HG03521 (cell line): ENCODE results near the gene UBE2QL1.

Experiments used
- ATAC-seq: cut with Tn5 transposase; IDR thresholded peaks from one replicate; pipeline ENCODE4 v1.9.1; 2021; ENCODE audit warnings: mild to moderate bottlenecking, moderate library complexity; ENCODE audit not compliant: unreplicated experiment

UBE2QL1 gene

DNA sequence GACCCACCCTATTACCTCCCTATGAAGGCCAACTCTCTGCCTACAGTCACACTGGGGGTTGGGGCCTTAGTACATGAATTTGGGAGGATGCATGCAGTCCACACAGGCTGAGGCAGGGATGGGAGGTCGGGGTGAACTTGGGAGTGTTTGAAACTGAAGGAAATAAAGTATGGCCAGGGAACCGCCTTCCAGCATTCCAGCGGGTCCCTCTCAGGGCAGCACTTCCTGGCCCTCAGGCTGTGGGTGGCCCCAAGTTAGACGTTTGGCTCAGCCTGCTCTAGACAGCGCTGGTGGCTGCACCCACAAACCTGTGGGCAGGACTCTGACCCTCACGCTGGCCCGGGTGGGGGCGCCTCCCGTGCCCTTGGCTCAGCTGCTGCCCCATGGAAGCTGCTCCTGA, 74.3 kb downstream of the UBE2QL1 start:
- no peak for ATAC-seq

DNA sequence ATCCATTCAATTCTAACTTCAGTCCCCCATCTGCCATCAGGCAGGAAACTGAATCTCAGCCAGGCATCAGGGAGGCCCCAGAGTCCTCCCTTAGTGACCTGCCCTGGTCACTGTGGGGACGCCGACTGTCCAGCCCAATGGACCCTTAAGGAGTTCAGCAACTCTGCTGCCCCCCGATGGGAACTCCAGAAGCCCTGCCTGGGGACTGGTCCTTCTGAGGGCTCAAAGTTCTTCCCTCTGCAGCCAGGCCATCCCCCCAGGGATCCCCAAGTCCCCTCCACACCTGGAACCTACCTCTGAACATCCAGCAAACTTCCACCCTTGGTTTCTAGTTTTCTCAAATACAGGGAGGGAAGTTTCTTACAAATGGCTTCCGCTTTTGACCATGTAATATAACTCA, 76.8 kb downstream of the UBE2QL1 start:
- no peak for ATAC-seq

DNA sequence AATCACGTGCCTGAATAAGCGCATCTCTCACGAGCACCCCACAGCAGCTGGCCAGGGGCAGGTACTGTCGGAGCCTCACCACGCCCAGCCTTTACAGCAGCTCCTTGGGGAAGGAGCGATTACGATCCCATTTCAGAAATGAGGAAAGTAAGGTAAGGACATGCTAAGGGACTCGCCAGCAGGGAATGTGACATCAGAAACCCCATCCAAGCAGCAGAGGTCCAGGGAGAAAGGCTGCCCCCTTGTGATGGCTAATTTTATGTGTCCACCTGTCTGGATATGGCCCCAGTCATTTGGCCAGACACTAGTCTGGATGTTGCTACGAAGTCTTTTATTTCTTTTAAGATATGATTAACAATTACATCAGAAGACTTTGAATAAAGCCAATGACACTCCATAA, 77.3 kb downstream of the UBE2QL1 start:
- no peak for ATAC-seq

GRCh38 chr5:6527749-6528455, 79.2 kb downstream of the UBE2QL1 start:
- no peak for ATAC-seq

DNA sequence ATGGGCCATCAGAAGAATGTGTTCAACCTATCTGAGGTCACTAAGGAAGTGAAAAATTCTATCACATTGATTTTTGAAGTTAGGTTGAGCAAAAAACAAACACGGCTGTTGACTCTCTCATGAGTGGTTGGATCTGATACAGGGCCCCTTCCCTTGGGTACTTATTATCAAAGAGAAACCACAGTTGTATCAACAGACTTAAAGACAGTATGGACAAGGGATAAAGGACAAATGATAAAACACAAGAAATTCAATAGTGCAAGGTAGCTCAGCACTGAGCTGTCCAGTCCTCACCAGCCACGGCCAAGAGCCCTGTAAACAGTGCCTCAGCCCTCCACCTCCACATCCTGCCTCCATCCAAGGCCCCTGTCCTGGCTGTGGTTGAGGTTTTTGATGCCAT, 86.9 kb downstream of the UBE2QL1 start:
- ATAC-seq = no peak

DNA sequence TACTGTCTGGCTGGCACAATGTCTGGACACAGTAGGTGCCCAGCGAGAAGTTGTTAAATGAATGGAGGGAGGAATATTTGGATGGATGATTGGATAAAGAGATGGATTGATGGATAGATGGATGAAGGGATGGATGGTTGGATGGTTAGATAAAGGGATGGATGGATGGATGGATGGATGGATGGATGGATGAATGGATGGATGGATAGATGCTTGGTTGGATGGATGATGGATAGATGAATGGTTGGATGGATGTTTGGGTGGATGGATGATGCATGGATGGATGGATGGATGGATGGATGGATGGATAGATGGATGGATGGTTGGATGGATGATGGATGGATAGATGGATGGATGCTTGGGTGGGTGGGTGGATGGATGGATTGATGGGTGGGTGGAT, 90.4 kb downstream of the UBE2QL1 start:
- ATAC-seq = no peak

GRCh38 chr5:6540111-6540827, 91.6 kb downstream of the UBE2QL1 start:
- ATAC-seq = no peak

DNA sequence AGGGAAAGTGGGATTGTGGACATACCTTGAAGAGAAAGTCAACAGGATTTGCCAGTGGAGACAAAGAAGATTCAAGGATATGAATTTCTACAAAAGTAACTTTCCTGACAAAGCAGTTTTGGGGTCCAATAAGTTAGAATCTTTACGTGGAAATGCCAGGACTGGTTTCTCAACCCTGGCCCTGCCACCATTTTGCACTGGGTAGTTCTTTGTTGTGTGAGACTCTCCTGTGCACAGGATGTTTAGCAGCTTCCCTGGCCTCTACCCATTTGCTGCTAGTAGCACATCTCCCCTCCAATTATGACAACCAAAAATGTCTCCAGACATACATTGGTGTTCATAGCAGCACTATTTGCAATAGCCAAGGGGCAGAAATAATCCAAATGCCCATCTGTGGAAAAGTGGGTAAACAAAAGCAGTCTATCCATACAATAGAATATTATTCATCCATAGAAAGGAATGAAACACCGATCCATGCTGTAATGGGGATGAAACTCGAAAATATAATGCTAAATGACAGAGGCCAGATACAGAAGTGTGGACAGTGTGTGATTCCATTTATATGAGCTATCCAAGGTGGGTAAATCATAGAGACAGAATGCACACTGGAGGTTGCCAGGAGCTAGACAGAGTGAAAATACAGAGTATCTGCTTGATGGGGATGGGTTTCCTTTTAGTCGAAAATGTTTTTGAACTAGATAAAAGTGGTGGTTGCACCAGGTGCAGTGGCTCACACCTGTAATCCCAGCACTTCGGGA, 92.8 kb downstream of the UBE2QL1 start:
- no peak for ATAC-seq

DNA sequence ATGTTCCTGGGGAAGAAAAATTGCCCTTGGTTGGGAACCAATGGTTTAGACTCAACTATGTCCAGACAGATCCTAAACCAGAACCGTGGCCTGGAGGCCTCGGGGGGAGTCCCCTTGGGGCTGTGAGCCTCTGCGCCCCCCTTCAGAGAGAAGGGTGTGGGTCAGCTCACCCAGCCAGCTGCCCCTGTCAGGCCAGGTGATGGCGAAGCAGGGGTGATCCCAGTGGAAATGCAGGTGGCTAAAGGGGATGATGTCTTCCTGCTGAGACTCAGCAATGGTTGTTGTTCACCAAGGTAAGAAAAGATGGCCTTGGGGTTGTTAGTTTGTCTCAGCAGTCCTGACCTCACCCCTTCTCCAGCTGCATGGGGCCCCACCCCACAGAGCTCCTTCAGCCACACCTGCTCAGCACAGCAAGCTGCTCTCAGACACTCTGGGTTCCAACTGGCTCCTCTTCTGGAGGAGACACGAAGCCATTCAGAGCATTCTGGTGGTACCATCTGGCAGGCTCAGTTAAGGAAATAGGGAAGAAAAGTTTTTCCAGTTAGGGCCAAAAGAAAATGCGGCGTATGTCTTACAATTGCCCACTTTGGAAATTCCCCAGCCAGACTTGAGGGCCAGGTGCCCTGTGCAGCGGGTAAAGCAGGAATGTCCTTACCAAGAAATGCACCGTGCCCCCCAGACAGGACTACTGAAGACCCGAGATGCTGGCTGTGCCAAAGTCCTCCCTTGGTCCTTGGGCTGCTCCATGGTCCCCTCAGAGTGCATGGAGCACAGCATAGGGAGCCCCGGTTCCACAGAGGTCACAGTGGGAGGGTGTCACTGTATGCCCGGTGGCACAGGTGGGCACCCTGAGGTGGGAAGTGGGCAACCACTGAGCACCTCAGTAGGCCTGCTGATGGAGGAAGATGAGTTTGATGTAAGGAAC, 94.0 kb downstream of the UBE2QL1 start:
- no peak for ATAC-seq

DNA sequence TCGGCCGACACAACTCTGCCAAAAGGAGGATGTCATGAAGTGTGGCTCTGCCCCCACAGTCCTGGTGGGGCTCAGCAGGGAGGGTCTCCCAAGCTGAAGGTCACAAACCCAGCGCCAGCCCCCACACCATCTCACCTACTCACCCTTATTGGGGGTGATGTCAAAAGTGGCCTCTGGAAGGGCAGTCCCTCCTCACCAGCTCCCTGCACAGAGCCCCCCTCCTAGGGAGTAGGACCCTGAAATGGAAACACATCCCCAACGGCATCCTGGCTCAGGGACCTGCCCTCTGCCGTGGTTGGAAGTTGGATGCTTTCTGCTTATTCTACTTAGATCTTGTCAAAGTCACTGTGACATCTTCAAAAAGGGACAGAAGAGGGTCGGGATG, 94.7 kb downstream of the UBE2QL1 start:
- ATAC-seq = no peak

DNA sequence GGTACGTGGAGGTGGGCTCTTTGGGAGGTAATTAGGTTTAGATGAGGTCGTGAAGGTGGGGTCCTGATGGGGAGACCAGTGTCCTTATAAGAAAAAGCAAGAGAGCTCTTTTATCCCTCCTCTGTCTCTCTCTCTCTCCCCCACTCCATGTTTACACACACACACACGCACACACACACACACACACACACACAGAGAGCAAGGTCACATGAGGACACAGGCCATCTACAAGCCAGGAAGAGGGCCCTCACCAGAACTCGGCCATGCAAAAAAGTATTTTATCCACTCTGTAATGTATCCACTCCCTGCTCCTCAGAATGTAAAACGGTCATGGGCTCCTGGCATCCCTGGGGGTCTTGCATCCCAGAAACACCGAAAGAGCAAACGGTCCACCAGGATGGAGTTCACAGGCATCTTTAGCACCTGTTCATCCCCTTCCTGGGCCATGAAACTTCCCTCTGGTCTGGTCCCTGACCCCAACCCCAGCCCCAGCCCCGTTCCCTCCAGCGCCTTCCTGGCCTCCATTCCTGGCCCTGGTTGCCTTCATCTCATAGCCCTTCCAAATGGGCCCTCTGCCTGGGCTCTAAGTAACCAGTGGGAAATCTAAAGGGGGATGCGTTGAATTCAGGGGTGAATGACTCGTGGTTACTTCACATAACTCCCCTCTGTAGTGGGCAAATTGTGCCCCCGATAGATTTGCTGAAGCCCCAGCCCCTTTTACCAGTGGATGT, 95.3 kb downstream of the UBE2QL1 start:
- ATAC-seq = no peak
